ENCODE data around the gene NOTUM.

The NOTUM gene

DNA sequence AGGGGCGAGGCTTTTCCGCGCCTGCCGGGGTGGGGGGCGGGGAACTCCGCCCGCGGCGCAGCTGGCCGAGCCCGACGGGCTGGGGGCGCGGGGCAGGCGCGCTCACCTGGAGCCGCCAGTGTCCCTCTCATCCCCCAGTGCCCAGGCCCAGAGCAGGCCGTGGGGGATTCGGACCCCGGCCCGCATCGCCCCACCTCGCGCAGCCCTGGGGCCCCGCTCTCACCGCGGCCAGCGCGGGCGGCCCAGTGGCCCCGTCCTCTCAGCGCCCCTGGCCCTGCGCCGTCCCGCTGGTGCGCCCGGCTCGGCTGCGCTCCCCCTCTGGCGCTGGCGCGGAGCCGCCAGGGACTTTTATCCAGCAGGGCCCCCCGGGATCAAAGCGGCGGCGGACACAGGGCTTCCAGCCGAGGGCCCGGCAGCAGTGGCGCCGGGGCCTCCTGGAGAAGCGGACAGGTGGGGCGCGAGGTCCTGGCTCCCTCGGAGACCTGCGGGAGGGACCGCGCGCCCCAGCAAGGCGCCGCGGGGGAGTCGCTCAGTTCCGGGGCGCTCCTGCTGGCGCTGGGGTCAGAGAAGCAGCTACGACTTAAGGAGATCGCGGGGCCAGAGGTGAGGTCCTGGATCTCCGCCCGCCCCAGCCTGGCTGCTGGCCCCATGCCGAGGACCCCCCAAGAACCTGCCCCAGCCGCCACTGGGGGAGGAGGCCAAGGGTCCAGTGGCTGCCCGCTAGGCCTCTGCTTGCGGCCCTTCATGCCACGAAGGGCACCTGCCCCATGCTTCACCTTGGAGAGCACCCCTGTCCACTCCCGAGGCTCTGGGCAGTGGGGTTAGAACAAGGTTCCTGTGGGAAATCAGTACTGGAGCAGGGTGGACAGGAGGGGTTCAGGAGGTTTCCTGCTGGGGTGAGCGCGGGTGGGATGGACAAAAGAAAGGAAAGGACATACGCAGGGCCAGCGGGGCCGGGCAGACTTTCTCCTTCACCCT lies 823 bp upstream of the NOTUM start:
- TF ChIP-seq, protein P1, sequence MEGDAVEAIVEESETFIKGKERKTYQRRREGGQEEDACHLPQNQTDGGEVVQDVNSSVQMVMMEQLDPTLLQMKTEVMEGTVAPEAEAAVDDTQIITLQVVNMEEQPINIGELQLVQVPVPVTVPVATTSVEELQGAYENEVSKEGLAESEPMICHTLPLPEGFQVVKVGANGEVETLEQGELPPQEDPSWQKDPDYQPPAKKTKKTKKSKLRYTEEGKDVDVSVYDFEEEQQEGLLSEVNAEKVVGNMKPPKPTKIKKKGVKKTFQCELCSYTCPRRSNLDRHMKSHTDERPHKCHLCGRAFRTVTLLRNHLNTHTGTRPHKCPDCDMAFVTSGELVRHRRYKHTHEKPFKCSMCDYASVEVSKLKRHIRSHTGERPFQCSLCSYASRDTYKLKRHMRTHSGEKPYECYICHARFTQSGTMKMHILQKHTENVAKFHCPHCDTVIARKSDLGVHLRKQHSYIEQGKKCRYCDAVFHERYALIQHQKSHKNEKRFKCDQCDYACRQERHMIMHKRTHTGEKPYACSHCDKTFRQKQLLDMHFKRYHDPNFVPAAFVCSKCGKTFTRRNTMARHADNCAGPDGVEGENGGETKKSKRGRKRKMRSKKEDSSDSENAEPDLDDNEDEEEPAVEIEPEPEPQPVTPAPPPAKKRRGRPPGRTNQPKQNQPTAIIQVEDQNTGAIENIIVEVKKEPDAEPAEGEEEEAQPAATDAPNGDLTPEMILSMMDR (conservative IDR thresholded peaks at IDR 0.05), result peak; percentile 36

DNA sequence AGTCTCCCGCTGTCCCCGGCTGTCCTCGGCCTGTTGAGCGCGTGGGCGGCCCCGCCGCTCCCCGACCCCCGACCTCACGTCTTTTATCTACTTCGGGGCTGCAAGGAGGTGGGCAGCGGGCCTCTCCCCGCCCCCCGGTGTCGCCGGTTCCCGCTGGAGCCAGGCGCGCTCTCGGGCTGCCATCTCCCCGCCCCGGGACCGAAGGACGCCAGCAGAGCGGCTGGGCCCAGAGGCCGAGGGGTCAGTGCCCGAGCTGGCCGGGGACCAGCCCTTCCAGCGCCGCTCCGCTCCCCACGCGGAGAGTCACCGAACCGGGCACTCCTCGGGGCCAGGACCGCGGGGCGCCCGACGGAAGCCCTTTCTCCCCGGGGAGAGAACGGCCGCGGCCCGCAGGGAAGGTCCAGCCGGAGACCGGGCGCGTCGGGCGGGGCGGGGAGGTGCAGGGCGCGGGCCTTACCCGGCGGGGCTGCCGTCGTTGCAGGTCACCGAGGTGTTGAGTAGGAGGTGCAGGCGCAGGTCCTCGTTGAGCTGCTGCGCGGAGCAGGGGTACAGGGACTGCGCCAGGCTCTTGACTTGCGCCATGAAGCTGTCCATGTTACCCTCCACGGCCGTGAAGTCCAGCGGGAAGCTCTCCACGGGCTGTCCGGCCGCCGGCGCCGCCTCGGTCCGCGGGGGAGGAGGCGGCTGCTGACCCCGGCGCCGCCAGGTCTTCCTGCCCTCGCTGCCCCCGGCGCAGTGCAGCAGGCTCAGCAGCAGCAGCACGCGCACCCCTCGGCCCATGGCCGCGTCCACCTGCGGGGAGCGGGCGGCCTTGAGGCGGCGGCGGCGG lies 643 bp downstream of the NOTUM start:
- H3K27ac ChIP-seq, result peak overlapping the region; percentile 33; the same call in 1 of the 2 replicates
- TF ChIP-seq, protein P1 (conservative IDR thresholded peaks at IDR 0.05), result no peak

More for the DNA sequence above, 823 bp upstream of the NOTUM start:
- H3K27ac ChIP-seq, result no peak overlapping the region; the same call in 1 of the 2 replicates

DNA sequence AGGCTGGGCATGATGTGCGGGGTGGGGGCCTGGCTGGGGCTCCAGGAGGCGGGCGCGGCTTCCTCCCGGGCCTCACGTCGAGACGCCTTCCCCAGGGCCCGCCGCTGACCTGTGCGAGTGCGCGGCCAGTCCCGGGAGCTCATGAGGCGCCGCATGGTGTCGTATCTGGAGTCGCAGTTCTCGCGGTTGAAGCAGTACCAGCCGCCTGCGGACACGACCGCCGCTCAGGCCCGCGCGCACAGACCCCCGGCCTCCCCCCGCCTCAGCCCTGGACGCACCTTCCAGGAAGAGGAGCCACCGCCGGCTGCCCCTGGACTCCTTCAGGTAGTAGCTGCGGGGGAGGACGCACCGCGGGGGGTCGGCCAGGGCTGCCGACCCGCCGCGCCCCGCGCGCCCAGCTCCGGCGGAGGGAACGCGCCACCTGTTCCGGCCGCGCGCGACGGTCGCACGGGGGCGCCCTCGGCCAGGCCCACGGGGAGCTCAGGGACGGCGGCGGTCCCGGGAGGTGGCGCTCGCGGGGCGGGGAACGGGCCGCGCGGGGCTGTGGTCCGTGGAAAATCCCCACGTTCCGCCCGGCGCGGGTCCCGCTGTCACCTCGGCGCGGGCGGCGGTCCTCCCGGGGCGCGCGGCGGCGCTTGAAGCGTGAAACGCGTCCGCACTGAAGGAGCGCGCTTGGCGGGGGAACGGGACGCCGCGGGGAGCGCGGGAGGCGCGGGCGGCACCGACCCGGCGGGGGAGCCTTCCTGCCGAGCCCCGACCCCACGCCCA lies 1.4 kb downstream of the NOTUM start:
- H3K27ac ChIP-seq, result peak overlapping the region; percentile 33; the same call in 1 of the 2 replicates

DNA sequence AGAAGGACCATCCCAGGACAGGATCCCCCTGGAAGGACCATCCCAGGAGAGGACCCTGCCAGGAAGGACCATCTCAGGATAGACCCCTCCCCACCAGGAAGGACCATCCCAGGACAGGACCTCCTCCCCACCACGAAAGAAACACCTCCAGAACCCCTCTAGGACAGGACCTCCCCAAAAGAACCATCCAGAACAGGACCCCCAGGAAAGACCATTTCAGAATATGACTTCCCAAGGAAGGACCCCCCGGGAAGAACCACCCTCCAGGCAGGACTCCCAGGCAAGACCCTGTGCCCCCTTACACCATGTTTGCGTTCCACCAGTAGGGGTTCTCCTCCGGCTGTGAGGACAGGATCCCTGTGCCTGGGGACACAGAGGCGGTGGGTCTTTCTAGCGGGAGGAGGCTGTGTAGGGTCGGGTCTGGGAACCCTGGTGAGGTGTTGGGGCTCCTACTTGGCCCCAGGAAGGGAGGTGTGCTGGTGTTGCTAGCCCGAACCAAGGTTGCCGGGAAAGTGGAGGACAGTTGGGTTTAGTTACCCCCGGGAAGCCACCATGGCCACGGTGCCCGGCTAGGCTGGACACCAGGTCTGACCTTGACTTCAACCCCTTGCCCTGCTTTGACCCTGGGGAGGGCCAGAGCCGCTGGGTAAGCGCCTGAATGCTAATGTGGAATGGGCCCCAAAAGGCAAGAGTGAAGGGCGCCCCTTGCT lies 2.2 kb downstream of the NOTUM start:
- TF ChIP-seq, protein P1 (conservative IDR thresholded peaks at IDR 0.05), result no peak
- H3K27ac ChIP-seq, result no peak overlapping the region; the same call in 1 of the 2 replicates

More for the DNA sequence above, 1.4 kb downstream of the NOTUM start:
- TF ChIP-seq, protein P1 (conservative IDR thresholded peaks at IDR 0.05), result peak; percentile 97

DNA sequence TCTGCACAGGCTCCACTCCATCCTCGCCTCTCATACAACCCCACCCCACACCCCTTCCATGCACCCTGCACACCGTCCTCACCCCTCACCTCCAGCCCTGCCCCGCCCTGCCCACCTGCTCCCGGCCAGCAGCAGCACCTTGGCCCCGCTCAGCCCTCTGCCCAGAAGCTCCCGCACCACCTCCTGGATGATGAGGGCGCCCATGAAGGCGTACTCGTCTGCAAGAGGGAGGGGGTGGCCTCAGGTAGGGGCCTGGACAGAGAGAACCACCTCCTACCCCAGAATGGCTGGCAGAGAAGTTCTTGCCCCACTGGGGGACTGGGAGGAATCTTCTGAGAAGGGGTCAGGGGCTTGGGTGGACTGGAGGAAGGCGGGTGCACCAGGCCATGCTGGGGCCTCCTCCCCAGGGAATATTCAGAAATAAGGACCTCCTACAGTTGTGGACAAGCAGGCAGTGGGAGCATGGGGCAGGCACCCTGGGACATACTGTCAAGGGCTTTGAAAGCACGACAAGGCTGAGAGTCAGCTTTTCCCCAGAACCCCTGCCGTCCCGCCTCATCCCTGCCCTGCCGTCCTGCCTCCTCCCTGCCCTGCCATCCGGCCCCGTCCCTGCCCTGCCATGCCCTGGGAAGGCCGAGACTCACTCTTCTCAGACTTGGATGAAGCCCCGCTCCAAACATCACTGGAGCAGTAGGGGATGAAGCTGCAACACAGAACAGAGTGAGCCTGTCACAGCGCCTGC lies 3.1 kb downstream of the NOTUM start:
- TF ChIP-seq, protein P1 (conservative IDR thresholded peaks at IDR 0.05), result no peak
- H3K27ac ChIP-seq, result no peak overlapping the region

All from VCaP (cell line).